Motor neuron (in vitro differentiated cells): Measurements from ENCODE around the gene ZFYVE28. TPM values are rescaled to one million over a fixed set of nuclear protein-coding genes. Genes with fewer than 3 reads are reported as not detected.

Experiments
- ATAC-seq, 8 experiments: fragments of 200-7000 bp; cut with Tn5 transposase; replicated peaks in 6 of 8; 2 replicates each; pipeline ENCODE4 v1.8.0; 2021; ENCODE audit warnings: mild to moderate bottlenecking in 8 of 8, moderate library complexity in 8 of 8
- H3K27ac ChIP-seq, 2 donors: fragments of 250-450 bp; sonication (Bioruptor Pico); 2 replicates each; pipeline ENCODE4 v1.9.0; 2021; ENCODE audit warnings: antibody characterized with exemption in 2 of 2, mild to moderate bottlenecking in 2 of 2, moderate library complexity in 1 of 2
- H3K4me1 ChIP-seq, 2 donors: fragments of 250-450 bp; sonication (Bioruptor Pico); replicated peaks in 1 of 2; 2 replicates each; pipeline ENCODE4 v1.6.1; 2021; ENCODE audit warnings: antibody characterized with exemption in 2 of 2, mild to moderate bottlenecking in 2 of 2, moderate library complexity in 1 of 2
- H3K4me3 ChIP-seq, 5 donors: fragments of 250-450 bp; sonication (Bioruptor Pico); 2 replicates each; pipeline ENCODE4 v1.9.0; 2021; ENCODE audit warnings: antibody characterized with exemption in 5 of 5, mild to moderate bottlenecking in 5 of 5, moderate library complexity in 4 of 5
- WGBS, 10 experiments: fragments of 450-650 bp; shearing (Covaris generic); methylation state at CpG; one replicate each; pipeline ENCODE4 v1.0.0; 2022; 5-methylcytosine and 5-hydroxymethylcytosine counted together
- in situ Hi-C, 9 experiments: fragments of 400-800 bp; cut with MboI; loops; one replicate each; pipeline ENCODE4 v1.15.0; 2021; ENCODE audit warnings: low sequenced_read_pairs in 9 of 9, low pct_unique_long_range_greater_than_20kb in 2 of 9; ENCODE audit not compliant: unreplicated experiment in 9 of 9
- total RNA-seq, 8 experiments: library from RNA; unstranded; fragments of 300-600 nt; gene quantifications; 2 replicates each; pipeline versions ENCODE4 v1.2.3 to v1.2.4, GENCODE V29; 2022

The ZFYVE28 gene
- total RNA-seq, 8 experiments from 2014 or later, result 1.1 to 8.2 (median 4.3) TPM

DNA sequence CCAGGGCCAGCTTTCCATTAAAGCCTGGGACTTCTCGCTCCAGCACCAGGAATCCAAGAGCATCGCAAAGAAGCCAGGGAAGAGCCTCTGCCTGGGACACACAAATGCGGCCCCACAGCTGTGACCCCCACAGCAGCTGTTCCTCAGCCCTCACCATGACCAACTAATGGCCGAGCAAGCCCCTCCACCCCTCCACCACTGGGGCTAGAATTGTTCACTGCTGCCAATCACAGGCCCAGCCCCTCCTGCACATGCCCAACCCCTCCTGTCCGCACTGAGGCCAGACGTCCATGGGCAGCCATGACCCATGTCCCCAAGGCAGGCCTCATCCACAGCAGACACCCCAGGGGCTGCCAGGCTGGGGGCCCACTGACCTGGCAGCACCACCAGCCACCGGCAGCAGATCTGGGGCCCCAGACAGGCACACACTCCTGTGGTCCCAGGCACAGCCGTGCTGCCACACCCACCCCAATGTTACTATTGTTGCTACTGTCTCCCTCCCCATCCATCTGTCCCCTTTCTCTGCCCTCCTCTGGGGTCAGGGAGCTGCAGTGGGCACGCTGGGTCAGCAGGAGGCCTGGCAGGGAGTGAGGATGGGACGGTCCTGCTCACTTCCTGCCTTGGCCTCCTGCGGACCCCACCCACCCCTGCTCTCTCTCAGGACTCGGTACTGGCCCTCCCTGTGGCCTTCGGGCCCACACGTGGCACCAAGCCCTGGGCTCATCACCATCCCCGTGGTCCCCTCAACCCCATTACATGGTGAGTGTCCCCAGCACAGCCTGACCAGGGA lies 56.0 kb downstream of the ZFYVE28 start:
- peak in 5 of 8 experiments; percentile 12 to 45 (median 29) for ATAC-seq
- H3K27ac ChIP-seq, result peak overlapping the region in 1 of 2 donors; percentile 55
- H3K4me3 ChIP-seq, result no peak overlapping the region
- peaks cover 21 to 31% of the 10 kb centered on the region in 2 donors for H3K4me1 ChIP-seq
- 60% methylated on average over 1 of the region's 15 CpGs; no CpG with 5 or more reads in 9 of the 10 experiments for WGBS, 10 experiments
- in situ Hi-C loops, result no loop called here

DNA sequence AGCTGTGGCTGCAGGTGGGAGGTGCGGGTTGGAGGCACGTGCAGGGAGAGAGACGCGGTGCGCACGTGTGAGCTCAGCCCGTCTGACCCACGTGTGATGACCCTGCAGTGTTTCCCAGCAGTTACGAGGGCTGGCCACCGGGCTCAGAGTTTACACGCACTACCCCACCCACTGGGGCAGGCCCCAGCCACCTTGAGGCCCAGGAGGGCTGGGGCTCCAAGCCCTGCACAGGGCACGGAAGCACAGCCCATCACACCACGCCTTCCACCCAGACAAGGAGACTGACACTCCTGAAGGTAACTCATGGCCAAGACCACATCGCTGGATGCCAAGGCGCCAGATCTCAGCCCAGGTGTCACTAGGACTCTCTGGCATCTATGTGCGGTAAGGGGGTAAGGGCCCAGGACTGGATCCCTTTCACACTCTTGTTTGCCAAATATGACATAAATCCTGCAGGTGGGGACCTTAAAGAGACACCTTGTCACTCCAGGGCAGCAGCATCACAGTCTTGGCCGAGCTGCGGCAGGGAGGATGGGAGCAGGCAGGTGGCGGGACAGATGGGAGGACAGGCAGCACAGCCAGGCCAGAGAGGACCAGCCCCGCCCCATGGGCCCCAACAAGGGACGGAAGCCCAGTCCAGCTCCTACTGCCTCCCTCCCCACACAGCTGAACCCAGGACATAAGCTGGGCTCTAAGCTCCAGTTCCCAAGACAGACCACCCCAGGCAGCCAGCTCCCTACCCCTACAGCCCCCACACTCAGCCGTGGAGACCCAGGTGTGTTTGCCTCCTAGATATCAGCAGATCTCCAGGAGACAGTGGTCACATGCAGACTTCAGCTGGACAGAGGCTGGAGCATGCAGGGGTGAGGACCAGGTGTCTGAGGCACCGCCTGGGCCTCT lies 56.8 kb downstream of the ZFYVE28 start:
- Histone ChIP-seq H3K4me3 (no peak overlapping the region), H3K4me1 (peaks cover 21 to 31% of the 10 kb centered on the region in 2 donors), H3K27ac (peak overlapping the region in 1 of 2 donors; percentile 36)
- 20 to 100% (median 84%) methylated on average over 1 to 6 of the region's 23 CpGs; no CpG with 5 or more reads in 4 of the 10 experiments for WGBS, 10 experiments
- in situ Hi-C loops, result no loop called here
- peak in 5 of 8 experiments; percentile 49 to 72 (median 60) for ATAC-seq

GRCh38 chr4:2360396-2360730 lies 58.1 kb downstream of the ZFYVE28 start:
- in situ Hi-C loops, result no loop called here
- Histone ChIP-seq H3K27ac (no peak overlapping the region), H3K4me3 (no peak overlapping the region), H3K4me1 (peaks cover 19 to 31% of the 10 kb centered on the region in 2 donors)
- ATAC-seq, result no peak
- WGBS, 10 experiments, result 45 to 50% methylated on average over 2 to 6 of the region's 6 CpGs; no CpG with 5 or more reads in 8 of the 10 experiments

GRCh38 chr4:2359591-2360395 lies 58.7 kb downstream of the ZFYVE28 start:
- in situ Hi-C loops, result no loop called here
- H3K4me1 ChIP-seq, result peaks cover 19 to 31% of the 10 kb centered on the region in 2 donors
- ATAC-seq, result no peak
- WGBS, 10 experiments, result 40 to 100% (median 95%) methylated on average over 1 to 6 of the region's 24 CpGs; no CpG with 5 or more reads in 4 of the 10 experiments
- no peak overlapping the region for H3K27ac ChIP-seq
- H3K4me3 ChIP-seq, result no peak overlapping the region

- no peak for ATAC-seq
- no peak overlapping the region for H3K27ac ChIP-seq
- WGBS, 10 experiments, result 67 to 100% (median 87%) methylated on average over 1 to 10 of the region's 21 CpGs; no CpG with 5 or more reads in 3 of the 10 experiments
- in situ Hi-C loops, result no loop called here
- H3K4me3 ChIP-seq, result no peak overlapping the region
- peaks cover 19 to 25% of the 10 kb centered on the region in 2 donors for H3K4me1 ChIP-seq
These were observed 60.4 kb downstream of the ZFYVE28 start for GRCh38 chr4:2357821-2358745.

DNA sequence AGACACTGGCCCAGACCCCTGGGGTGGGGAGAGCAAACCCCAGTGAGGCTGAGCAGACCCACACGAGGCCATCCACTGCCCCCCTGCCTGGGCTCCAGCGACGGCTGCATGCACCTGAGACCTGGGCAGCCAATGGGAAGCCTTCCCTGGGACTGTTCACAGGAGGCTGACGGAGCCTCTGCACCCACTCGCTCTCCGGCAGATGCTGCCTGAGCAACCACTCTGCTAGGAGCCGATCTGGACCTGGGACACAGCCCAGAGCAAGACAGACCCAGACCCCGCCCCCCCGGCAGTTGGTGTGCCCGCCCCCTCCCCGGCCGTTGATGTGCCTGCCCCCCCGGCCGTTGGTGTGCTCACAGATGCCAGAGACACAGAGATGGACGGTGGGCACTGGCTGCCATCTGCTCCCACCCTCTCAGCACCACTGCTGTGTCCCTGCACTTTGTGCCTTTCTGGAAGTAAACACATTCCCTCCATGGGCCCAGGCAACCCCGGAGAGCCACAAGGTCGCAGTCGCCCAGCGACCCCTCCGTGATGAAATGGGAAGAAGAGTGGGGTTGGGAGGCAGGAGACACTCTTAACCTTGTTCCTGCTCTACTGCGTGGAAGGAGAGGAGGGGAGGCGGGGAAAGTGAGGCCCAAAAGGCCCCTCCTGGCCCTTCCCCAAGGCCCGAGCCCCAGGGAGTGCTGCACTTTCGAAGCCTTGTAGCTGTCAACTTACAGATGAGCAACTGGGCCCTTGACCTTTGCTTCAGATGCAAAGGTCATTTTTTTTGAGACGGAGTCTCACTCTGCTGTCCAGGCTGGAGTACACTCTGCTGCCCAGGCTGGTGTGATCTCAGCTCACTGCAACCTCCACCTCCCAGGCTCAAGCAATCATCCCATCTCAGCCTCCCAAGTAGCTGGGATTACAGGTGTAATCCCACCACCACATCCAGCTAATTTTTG lies 62.0 kb downstream of the ZFYVE28 start:
- in situ Hi-C loops, result no loop called here
- no peak overlapping the region for H3K27ac ChIP-seq
- peak in 1 of 8 experiments; percentile 67 for ATAC-seq
- 40 to 100% (median 81%) methylated on average over 1 to 5 of the region's 25 CpGs; no CpG with 5 or more reads in 6 of the 10 experiments for WGBS, 10 experiments
- peaks cover 10% of the 10 kb centered on the region in 2 donors for H3K4me1 ChIP-seq
- H3K4me3 ChIP-seq, result no peak overlapping the region

DNA sequence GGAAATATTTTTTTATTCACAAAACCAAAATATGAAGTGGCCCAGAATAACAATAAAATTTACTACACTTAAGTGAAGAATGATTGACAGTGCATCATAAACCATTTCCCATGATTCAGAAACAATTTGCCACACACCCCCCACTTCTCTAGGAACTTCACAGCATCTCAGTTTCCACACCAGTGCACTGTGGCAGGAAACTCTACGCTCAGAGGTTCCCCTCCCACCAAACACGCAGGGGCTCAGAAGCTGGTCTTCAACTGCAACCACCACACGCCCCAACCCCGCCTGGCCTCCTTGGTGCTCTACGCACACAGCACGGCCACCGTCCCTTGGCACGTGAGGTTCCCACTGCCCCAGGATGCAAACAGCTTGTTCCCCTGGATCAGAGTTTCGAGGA lies 63.7 kb downstream of the ZFYVE28 start:
- no peak for ATAC-seq
- in situ Hi-C loops, result no loop called here
- no peak overlapping the region for H3K27ac ChIP-seq
- H3K4me1 ChIP-seq, result no peaks in the 10 kb centered on the region
- no peak overlapping the region for H3K4me3 ChIP-seq
- 60 to 100% (median 90%) methylated on average over 1 to 3 of the region's 9 CpGs; no CpG with 5 or more reads in 6 of the 10 experiments for WGBS, 10 experiments

DNA sequence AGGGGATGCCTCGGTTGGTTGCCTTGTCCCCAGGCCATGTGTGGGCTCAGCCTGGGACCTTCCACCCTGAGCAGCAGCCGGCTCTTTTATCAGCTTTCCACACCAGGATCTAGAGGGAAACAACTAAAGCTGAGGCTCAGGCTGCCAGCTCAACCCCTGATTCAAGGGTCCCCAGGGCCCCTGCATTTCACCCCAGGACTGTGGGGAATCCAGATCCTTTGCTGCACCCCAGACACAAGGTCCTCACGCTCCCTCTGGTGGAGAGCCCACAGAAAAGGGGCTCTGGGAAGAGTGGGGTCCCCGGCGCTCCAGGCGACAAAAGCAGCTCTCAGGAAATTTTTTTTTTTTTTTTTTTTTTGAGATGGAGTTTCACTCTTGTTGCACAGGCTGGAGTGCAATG lies 64.3 kb downstream of the ZFYVE28 start:
- Histone ChIP-seq H3K4me3 (no peak overlapping the region), H3K27ac (no peak overlapping the region), H3K4me1 (no peaks in the 10 kb centered on the region)
- ATAC-seq, result no peak
- in situ Hi-C loops, result no loop called here
- WGBS, 10 experiments, result 0 to 20% methylated on average over 1 of the region's 6 CpGs; no CpG with 5 or more reads in 8 of the 10 experiments

GRCh38 chr4:2353222-2354107 lies 65.0 kb downstream of the ZFYVE28 start:
- H3K4me1 ChIP-seq, result no peaks in the 10 kb centered on the region
- no peak overlapping the region for H3K27ac ChIP-seq
- 56 to 80% (median 70%) methylated on average over 1 to 5 of the region's 30 CpGs; no CpG with 5 or more reads in 7 of the 10 experiments for WGBS, 10 experiments
- H3K4me3 ChIP-seq, result no peak overlapping the region
- peak in 1 of 8 experiments; percentile 14 for ATAC-seq
- in situ Hi-C loops, result no loop called here

- no peak for ATAC-seq
- no peak overlapping the region for H3K27ac ChIP-seq
- in situ Hi-C loops, result no loop called here
These were observed 65.7 kb downstream of the ZFYVE28 start for GRCh38 chr4:2352729-2353221.

More at GRCh38 chr4:2352729-2353221, 65.7 kb downstream of the ZFYVE28 start:
- no peak overlapping the region for H3K4me3 ChIP-seq
- WGBS, 10 experiments, result 55 to 95% (median 86%) methylated on average over 1 to 3 of the region's 5 CpGs; no CpG with 5 or more reads in 7 of the 10 experiments
- H3K4me1 ChIP-seq, result no peaks in the 10 kb centered on the region
